ENCODE data around the gene GPC6.

- no peak for TF ChIP-seq CTCF (IDR thresholded peaks at IDR 0.05; ENCODE audit: low read length)
- TF ChIP-seq EZH2 (IDR thresholded peaks at IDR 0.05; ENCODE audit: borderline replicate concordance, low read length): no peak
These were observed 919.4 kb downstream of the GPC6 start for GRCh38 chr13:94145966-94146365.

All from OCI-LY1 (cell line).